Measurements from ENCODE around the gene KMT2D.

- TF ChIP-seq POLR2AphosphoS5 (IDR thresholded peaks at IDR 0.05; ENCODE audit: low read depth) (no peak), CTCF (conservative IDR thresholded peaks at IDR 0.05; ENCODE audit: low read depth in 2 of 2) (no peak), CREB1 (CRISPR knock-in tag; IDR thresholded peaks at IDR 0.05; ENCODE audit: low read depth) (no peak), EZH2 (IDR thresholded peaks at IDR 0.05; ENCODE audit: low read depth, unreplicated experiment) (no peak), REST (IDR thresholded peaks at IDR 0.05; ENCODE audit: unreplicated experiment) (no peak), EZH2phosphoT487 (IDR thresholded peaks at IDR 0.05; ENCODE audit: unreplicated experiment) (no peak), ZNF462 (CRISPR knock-in tag; IDR thresholded peaks at IDR 0.05) (no peak)
These were observed 6.1 kb downstream of the KMT2D start for GRCh38 chr12:49054524-49054923.

Measured in GM23338 (cell line).